H1 (cell line): ENCODE data around the gene UBAC1. TPM values are rescaled to one million over a fixed set of nuclear protein-coding genes. Genes with fewer than 3 reads are reported as not detected.

Source experiments
- CTCF ChIA-PET: fragments of 300-600 bp; sonication (Branson Sonifier 250); formaldehyde crosslinking; loops from one replicate; lab custom pipeline; 2021; ENCODE audit not compliant: partially characterized antibody; lab: Charles Lee
- POLR2A ChIA-PET: fragments of 300-600 bp; sonication (Branson Sonifier 250); formaldehyde crosslinking; loops from one replicate; lab custom pipeline; 2021; ENCODE audit warnings: inconsistent platforms; ENCODE audit not compliant: partially characterized antibody; lab: Charles Lee
- DNase-seq, 2 experiments: peaks; one replicate each; pipeline versions ENCODE4 v3.0.0 to v3.0.0-alpha.2; 2010 to 2022; ENCODE audit warnings: low spot score in 2 of 2, low read depth in 1 of 2, mixed read lengths in 1 of 2
- FAIRE-seq: peaks from 2 replicates; lab custom pipeline; 2011; peaks lifted over from hg19 to GRCh38; lab: Jason Lieb, UNC
- H2AFZ ChIP-seq: 2 replicates; pipeline ENCODE4 v1.8.1; 2012; ENCODE audit warnings: low read length, inconsistent platforms
- H2AK5ac ChIP-seq: 2 replicates; pipeline ENCODE4 v1.6.1; 2013; ENCODE audit warnings: low read depth, low read length
- H2BK120ac ChIP-seq: replicated peaks from 2 replicates; pipeline ENCODE3; 2013; ENCODE audit warnings: low read depth, low read length, inconsistent platforms
- H2BK12ac ChIP-seq: 2 replicates; pipeline ENCODE4 v1.6.1; 2013; ENCODE audit warnings: low read depth, low read length
- H2BK15ac ChIP-seq: 2 replicates; pipeline ENCODE4 v1.6.1; 2013; ENCODE audit warnings: low read length
- H2BK20ac ChIP-seq: 2 replicates; pipeline ENCODE4 v1.6.1; 2013; ENCODE audit warnings: low read length
- H2BK5ac ChIP-seq: 2 replicates; pipeline ENCODE4 v1.6.1; 2013; ENCODE audit warnings: low read depth, low read length
- H3K14ac ChIP-seq: 2 replicates; pipeline ENCODE4 v1.6.1; 2013; ENCODE audit warnings: inconsistent platforms; ENCODE audit not compliant: insufficient read length
- H3K18ac ChIP-seq: 2 replicates; pipeline ENCODE4 v1.6.1; 2013; ENCODE audit warnings: low read length; ENCODE audit errors: extremely low read depth
- H3K23ac ChIP-seq: 2 replicates; pipeline ENCODE4 v1.6.1; 2013; ENCODE audit warnings: inconsistent platforms; ENCODE audit not compliant: insufficient read length
- H3K23me2 ChIP-seq: 2 replicates; pipeline ENCODE4 v1.6.1; 2013; ENCODE audit warnings: low read depth, low read length
- H3K27ac ChIP-seq: 2 replicates; pipeline ENCODE4 v1.6.1; 2011; ENCODE audit warnings: low read depth, low read length, inconsistent platforms
- H3K27me3 ChIP-seq, 4 experiments: replicated peaks in 1 of 4; 1 replicate in 1 of 4; 2 replicates in 3 of 4; pipeline versions ENCODE4 v1.6.1 to v1.8.1; 2011 to 2013; ENCODE audit warnings: low read length in 3 of 4, mild to moderate bottlenecking in 3 of 4, inconsistent platforms in 2 of 4, mixed read lengths in 2 of 4, moderate library complexity in 1 of 4; ENCODE audit not compliant: control insufficient read depth in 3 of 4, insufficient read depth in 3 of 4; ENCODE audit errors: extremely low read depth in 1 of 4
- H3K36me3 ChIP-seq, 4 experiments: 2 replicates each; pipeline versions ENCODE4 v1.6.1 to v1.8.1; 2011 to 2013; ENCODE audit warnings: mild to moderate bottlenecking in 4 of 4, low read length in 3 of 4, moderate library complexity in 2 of 4, control low read depth in 1 of 4, inconsistent platforms in 1 of 4; ENCODE audit not compliant: insufficient read depth in 4 of 4, control insufficient read depth in 2 of 4
- H3K4ac ChIP-seq: replicated peaks from 2 replicates; pipeline ENCODE3; 2013; ENCODE audit warnings: low read length, low read depth, mixed read lengths, inconsistent platforms; ENCODE audit not compliant: insufficient read length
- H3K4me1 ChIP-seq, 4 experiments: replicated peaks in 1 of 4; 1 replicate in 1 of 4; 2 replicates in 3 of 4; pipeline versions ENCODE4 v1.6.1 to v1.8.1; 2011 to 2013; ENCODE audit warnings: low read length in 3 of 4, inconsistent platforms in 2 of 4, mixed read lengths in 1 of 4; ENCODE audit not compliant: insufficient read depth in 4 of 4, control insufficient read depth in 3 of 4
- H3K4me2 ChIP-seq, 2 experiments: 2 replicates each; pipeline versions ENCODE4 v1.6.1 to v1.8.1; 2011 to 2013; ENCODE audit warnings: low read depth in 2 of 2, low read length in 2 of 2, control low read depth in 1 of 2, inconsistent platforms in 1 of 2, mild to moderate bottlenecking in 1 of 2; ENCODE audit not compliant: insufficient read depth in 1 of 2
- H3K4me3 ChIP-seq, 4 experiments: fragments of 200-600, 300-600 bp in 1 of 4; sonication (generic), shearing (Covaris generic), sonication (Bioruptor Twin) in 1 of 4; 2 replicates each; pipeline versions ENCODE4 v1.5.1 to v1.8.1; 2011 to 2016; ENCODE audit warnings: low read length in 4 of 4, low read depth in 3 of 4, control low read depth in 2 of 4, inconsistent platforms in 2 of 4, mild to moderate bottlenecking in 2 of 4, mixed read lengths in 1 of 4, moderate library complexity in 1 of 4; ENCODE audit not compliant: insufficient read depth in 2 of 4; ENCODE audit errors: extremely low read depth in 1 of 4
- H3K56ac ChIP-seq: replicated peaks from 2 replicates; pipeline ENCODE3; 2013; ENCODE audit warnings: low read depth, mild to moderate bottlenecking, mixed read lengths, low read length, inconsistent platforms; ENCODE audit not compliant: insufficient read length
- H3K79me1 ChIP-seq: 2 replicates; pipeline ENCODE4 v1.6.1; 2013; ENCODE audit warnings: low read depth, low read length, control low read depth
- H3K79me2 ChIP-seq, 2 experiments: 2 replicates each; pipeline versions ENCODE4 v1.6.1 to v1.8.1; 2012 to 2013; ENCODE audit warnings: low read length in 2 of 2, mild to moderate bottlenecking in 2 of 2, inconsistent platforms in 1 of 2; ENCODE audit not compliant: insufficient read depth in 2 of 2, control insufficient read depth in 1 of 2
- H3K9ac ChIP-seq, 4 experiments: replicated peaks in 1 of 4; 1 replicate in 1 of 4; 2 replicates in 3 of 4; pipeline versions ENCODE4 v1.6.1 to v1.8.1; 2011 to 2013; ENCODE audit warnings: low read depth in 3 of 4, low read length in 3 of 4, control low read depth in 2 of 4, mild to moderate bottlenecking in 2 of 4, moderate library complexity in 2 of 4, inconsistent platforms in 1 of 4; ENCODE audit errors: extremely low read depth in 1 of 4
- H3K9me3 ChIP-seq, 2 experiments: 2 replicates each; pipeline versions ENCODE4 v1.6.1 to v1.8.1; 2012 to 2013; ENCODE audit warnings: mild to moderate bottlenecking in 2 of 2, moderate library complexity in 2 of 2, control low read depth in 1 of 2, inconsistent platforms in 1 of 2, low read depth in 1 of 2, low read length in 1 of 2, mixed read lengths in 1 of 2; ENCODE audit not compliant: insufficient read depth in 2 of 2
- H4K20me1 ChIP-seq, 2 experiments: replicated peaks in 1 of 2; 2 replicates each; pipeline versions ENCODE3 to v1.8.1; 2011 to 2013; ENCODE audit warnings: inconsistent platforms in 2 of 2, low read length in 2 of 2, mild to moderate bottlenecking in 1 of 2; ENCODE audit not compliant: insufficient read depth in 2 of 2, control insufficient read depth in 1 of 2
- H4K5ac ChIP-seq: 2 replicates; pipeline ENCODE4 v1.6.1; 2013; ENCODE audit warnings: low read length, low read depth, mixed read lengths, inconsistent platforms; ENCODE audit not compliant: insufficient read length
- H4K8ac ChIP-seq: 2 replicates; pipeline ENCODE4 v1.8.0; 2013; ENCODE audit warnings: mild to moderate bottlenecking, moderate library complexity, low read length, inconsistent platforms; ENCODE audit not compliant: insufficient read depth; ENCODE audit errors: extremely low read depth
- H4K91ac ChIP-seq: replicated peaks from 2 replicates; pipeline ENCODE3; 2013; ENCODE audit warnings: low read length, mixed read lengths, inconsistent platforms; ENCODE audit not compliant: insufficient read length
- MAX ChIP-seq: IDR thresholded peaks from 2 replicates; pipeline ENCODE4 v1.6.1; 2012; ENCODE audit warnings: inconsistent platforms
- WGBS, 2 experiments: shearing (Covaris generic) in 1 of 2; methylation state at CpG; one replicate each; pipeline versions ENCODE4 v1.1.6 to v1.1.7; 2013 to 2015; ENCODE audit warnings: low lambda C conversion rate in 2 of 2, mixed read lengths in 2 of 2, inconsistent platforms in 1 of 2, low coverage in 1 of 2, missing lambda C conversion rate in 1 of 2; ENCODE audit not compliant: insufficient replicate concordance in 2 of 2, insufficient coverage in 1 of 2, insufficient read length in 1 of 2; ENCODE audit errors: extremely low coverage in 1 of 2, missing lambda C conversion rate in 1 of 2; 5-methylcytosine and 5-hydroxymethylcytosine counted together
- polyA plus RNA-seq, 7 experiments: library from polyadenylated mRNA; depleted of rRNA in 3 of 7; stranded (reverse) in 5 of 7; unstranded in 2 of 7; fragments of >200 nt in 5 of 7; fragments of 200-250 nt in 2 of 7; gene quantifications; 1 replicate in 5 of 7; 2 replicates in 1 of 7; 4 replicates in 1 of 7; pipeline versions ENCODE4 v1.2.1 to v1.2.3, GENCODE V29; 2011 to 2013; ENCODE audit warnings: missing spikeins in 2 of 7, mixed read lengths in 2 of 7
- total RNA-seq: library from RNA; stranded (reverse); fragmentation: NEBNext Ultra II Directional; extraction: Animal tissue kit (Norgen Biotek cat#: 25700); gene quantifications from 2 replicates; pipeline ENCODE4 v1.2.1, GENCODE V29; 2021

The UBAC1 gene
- total and polyA plus RNA-seq, 2 of the 8 experiments (the other 6 are each of a cell fraction or from before 2014, with no cell fraction given) = 59.3 to 85.2 TPM

GRCh38 chr9:135887585-135888050, 73.6 kb downstream of the UBAC1 start:
- H4K8ac ChIP-seq = no peak overlapping the region
- H2BK120ac ChIP-seq = no peak overlapping the region
- H4K20me1 ChIP-seq = peaks cover 73 to 77% of the 10 kb centered on the region in 2 experiments
- H2AK5ac ChIP-seq = no peak overlapping the region
- DNase-seq = peak in 1 of 2 experiments; percentile 69
- peaks cover 64 to 100% of the 10 kb centered on the region in 2 experiments for H3K79me2 ChIP-seq
- no peaks in the 10 kb centered on the region for H3K9me3 ChIP-seq
- FAIRE-seq = no peak
- no peak overlapping the region for H3K9ac ChIP-seq
- H3K4ac ChIP-seq = no peak overlapping the region
- H3K56ac ChIP-seq = no peak overlapping the region
- H3K23ac ChIP-seq = no peak overlapping the region
- H4K91ac ChIP-seq = no peak overlapping the region
- H3K27me3 ChIP-seq = no peaks in the 10 kb centered on the region
- H3K4me1 ChIP-seq = peaks cover 3 to 51% (median 32%) of the 10 kb centered on the region in 4 experiments
- POLR2A ChIA-PET = interaction anchor here (1.1 to 1.2 kb wide), 2 partner anchors 9 to 18 kb away, joined by 3 read pairs; no protein-coding TSS in a partner anchor
- 0 out of 2 replicates have a peak overlapping the region, but pooled peaks have one; percentile 61 for H2BK20ac ChIP-seq
- 0 out of 2 replicates have a peak overlapping the region, but pooled peaks have one; percentile 46 for H2BK15ac ChIP-seq
- H3K18ac ChIP-seq = peak overlapping the region; percentile 60; the same call in 1 of the 2 replicates
- WGBS, 2 experiments = 69% methylated on average over 12 of the region's 12 CpGs; no CpG with 5 or more reads in 1 of the 2 experiments
- H2BK12ac ChIP-seq = peak overlapping the region; percentile 75; the same call in 1 of the 2 replicates
- H2BK5ac ChIP-seq = peak overlapping the region; percentile 85; the same call in 1 of the 2 replicates
- CTCF ChIA-PET = interaction anchor here (1.1 to 4.1 kb wide), 2 partner anchors 21 to 37 kb away, joined by 3 to 15 read pairs; no protein-coding TSS in a partner anchor
- no peaks in the 10 kb centered on the region for H3K23me2 ChIP-seq
- H3K27ac ChIP-seq = peak overlapping the region; percentile 33; the same call in 1 of the 2 replicates
- peak overlapping the region in 1 of 2 experiments; percentile 44; a peak in 2 of 4 replicates for H3K4me2 ChIP-seq
- no peak overlapping the region for H3K14ac ChIP-seq
- no peak overlapping the region for H4K5ac ChIP-seq
- H3K79me1 ChIP-seq = peaks cover 38% of the 10 kb centered on the region
- H3K4me3 ChIP-seq = no peak overlapping the region
- H3K36me3 ChIP-seq = no peaks in the 10 kb centered on the region
- no peak overlapping the region for H2AFZ ChIP-seq
- TF ChIP-seq MAX = no peak
